ENCODE data around the gene PSMD4. TPM values are rescaled to one million over a fixed set of nuclear protein-coding genes. Genes with fewer than 3 reads are reported as not detected.
A peak's percentile ranks its signal among the peaks of the same experiment; 100 is the strongest.

Gene PSMD4
- total RNA-seq, 1 donor from 2014 or later = 123 TPM

DNA sequence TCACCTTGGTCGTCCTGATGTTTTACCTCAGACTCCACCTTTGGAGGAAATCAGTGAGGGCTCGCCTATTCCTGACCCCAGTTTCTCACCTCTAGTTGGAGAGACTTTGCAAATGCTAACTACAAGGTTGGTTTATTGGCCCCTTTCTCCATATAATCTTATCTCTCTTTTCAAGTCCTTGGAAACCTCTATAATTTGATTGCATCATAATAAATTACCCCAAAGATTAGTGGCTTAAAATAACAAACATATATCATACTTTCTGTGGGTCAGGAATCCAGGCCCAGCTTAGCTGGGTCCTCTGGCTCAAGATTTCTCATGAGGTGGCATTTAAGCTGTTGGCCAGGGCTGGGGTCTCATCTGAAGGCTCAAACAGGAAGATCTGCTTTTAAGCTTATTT lies 12.1 kb upstream of the PSMD4 start:
- no peak overlapping the region for H3K27ac Mint-ChIP-seq
- no peaks in the 10 kb centered on the region for H3K79me2 ChIP-seq (ENCODE audit: low read depth)
- H3K4me1 Mint-ChIP-seq = peaks cover 6% of the 10 kb centered on the region
- no peaks in the 10 kb centered on the region for H3K9me3 Mint-ChIP-seq
- TF ChIP-seq EZH2 (IDR thresholded peaks at IDR 0.05) = no peak
- no peak for TF ChIP-seq EZH2phosphoT487 (IDR thresholded peaks at IDR 0.05)
- TF ChIP-seq, protein P1, sequence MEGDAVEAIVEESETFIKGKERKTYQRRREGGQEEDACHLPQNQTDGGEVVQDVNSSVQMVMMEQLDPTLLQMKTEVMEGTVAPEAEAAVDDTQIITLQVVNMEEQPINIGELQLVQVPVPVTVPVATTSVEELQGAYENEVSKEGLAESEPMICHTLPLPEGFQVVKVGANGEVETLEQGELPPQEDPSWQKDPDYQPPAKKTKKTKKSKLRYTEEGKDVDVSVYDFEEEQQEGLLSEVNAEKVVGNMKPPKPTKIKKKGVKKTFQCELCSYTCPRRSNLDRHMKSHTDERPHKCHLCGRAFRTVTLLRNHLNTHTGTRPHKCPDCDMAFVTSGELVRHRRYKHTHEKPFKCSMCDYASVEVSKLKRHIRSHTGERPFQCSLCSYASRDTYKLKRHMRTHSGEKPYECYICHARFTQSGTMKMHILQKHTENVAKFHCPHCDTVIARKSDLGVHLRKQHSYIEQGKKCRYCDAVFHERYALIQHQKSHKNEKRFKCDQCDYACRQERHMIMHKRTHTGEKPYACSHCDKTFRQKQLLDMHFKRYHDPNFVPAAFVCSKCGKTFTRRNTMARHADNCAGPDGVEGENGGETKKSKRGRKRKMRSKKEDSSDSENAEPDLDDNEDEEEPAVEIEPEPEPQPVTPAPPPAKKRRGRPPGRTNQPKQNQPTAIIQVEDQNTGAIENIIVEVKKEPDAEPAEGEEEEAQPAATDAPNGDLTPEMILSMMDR (IDR thresholded peaks at IDR 0.05) = no peak
- no peak overlapping the region for H3K9ac ChIP-seq
- no peak overlapping the region for H3K4me3 Mint-ChIP-seq
- H3K4me1 ChIP-seq = no peaks in the 10 kb centered on the region
- H3K36me3 Mint-ChIP-seq = peaks cover 46% of the 10 kb centered on the region
- H3K4me3 ChIP-seq = no peak overlapping the region
- H3K36me3 ChIP-seq = peaks cover 14% of the 10 kb centered on the region
- H3K27me3 Mint-ChIP-seq (ENCODE audit: insufficient read depth, low read depth) = peaks cover 4% of the 10 kb centered on the region
- H3K27ac ChIP-seq = no peak overlapping the region
- no peak for DNase-seq (ENCODE audit: low spot score)
- no peak overlapping the region for H3K4me2 ChIP-seq
- H3F3A ChIP-seq (ENCODE audit: low read depth) = peaks cover 21% of the 10 kb centered on the region
- H3K9me3 ChIP-seq (ENCODE audit: low read depth) = no peaks in the 10 kb centered on the region
- peaks cover 3% of the 10 kb centered on the region for H4K20me1 ChIP-seq (ENCODE audit: low read depth)
- no peak overlapping the region for H2AFZ ChIP-seq (replicated peaks)
- no peaks in the 10 kb centered on the region for H3K27me3 ChIP-seq

GRCh38 chr1:151243683-151244216 lies 10.8 kb upstream of the PSMD4 start:
- Histone ChIP-seq H3K36me3 (peaks cover 21% of the 10 kb centered on the region), H4K20me1 (ENCODE audit: low read depth) (peaks cover 3% of the 10 kb centered on the region), H3K9me3 (ENCODE audit: low read depth) (no peaks in the 10 kb centered on the region), H3K4me1 (no peaks in the 10 kb centered on the region), H2AFZ (replicated peaks) (no peak overlapping the region), H3K27ac (peak overlapping the region; percentile 51), H3K79me2 (ENCODE audit: low read depth) (no peaks in the 10 kb centered on the region), H3K27me3 (no peaks in the 10 kb centered on the region), H3K4me2 (no peak overlapping the region), H3F3A (ENCODE audit: low read depth) (peaks cover 33% of the 10 kb centered on the region), H3K4me3 (no peak overlapping the region), H3K9ac (no peak overlapping the region)
- Mint-ChIP-seq H3K36me3 (peaks cover 44% of the 10 kb centered on the region), H3K4me3 (no peak overlapping the region), H3K27me3 (ENCODE audit: insufficient read depth, low read depth) (peaks cover 4% of the 10 kb centered on the region), H3K9me3 (no peaks in the 10 kb centered on the region), H3K4me1 (peaks cover 6% of the 10 kb centered on the region), H3K27ac (no peak overlapping the region)
- DNase-seq (ENCODE audit: low spot score) = peak; percentile 3
- TF ChIP-seq EZH2phosphoT487 (IDR thresholded peaks at IDR 0.05) = no peak

DNA sequence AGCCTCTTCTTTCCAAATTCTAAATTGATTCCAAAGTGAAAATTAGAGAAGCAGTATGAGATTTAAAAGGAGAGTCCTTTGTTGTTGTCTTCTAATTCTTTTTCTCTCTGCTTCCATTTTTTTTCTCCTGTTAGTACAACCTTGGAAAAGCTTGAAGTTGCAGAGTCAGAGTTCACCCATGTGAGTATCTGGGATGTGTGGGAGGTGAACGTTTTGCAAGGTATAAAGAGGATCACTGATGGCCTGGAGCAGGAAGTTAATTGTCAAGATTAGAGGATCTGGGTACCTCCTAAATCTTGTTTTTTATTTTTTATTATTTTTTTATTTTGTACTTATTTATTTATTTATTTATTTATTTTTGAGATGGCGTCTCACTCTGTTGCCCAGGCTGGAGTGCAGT lies 7.7 kb upstream of the PSMD4 start:
- peaks cover 8% of the 10 kb centered on the region for H3K4me1 Mint-ChIP-seq
- Histone ChIP-seq H3K79me2 (ENCODE audit: low read depth) (no peaks in the 10 kb centered on the region), H3F3A (ENCODE audit: low read depth) (peaks cover 58% of the 10 kb centered on the region), H3K9me3 (ENCODE audit: low read depth) (no peaks in the 10 kb centered on the region), H3K36me3 (peaks cover 18% of the 10 kb centered on the region), H3K27ac (no peak overlapping the region), H4K20me1 (ENCODE audit: low read depth) (peaks cover 3% of the 10 kb centered on the region), H3K4me1 (no peaks in the 10 kb centered on the region), H3K4me2 (no peak overlapping the region), H2AFZ (replicated peaks) (no peak overlapping the region), H3K9ac (no peak overlapping the region), H3K4me3 (no peak overlapping the region), H3K27me3 (no peaks in the 10 kb centered on the region)
- no peaks in the 10 kb centered on the region for H3K9me3 Mint-ChIP-seq
- no peak overlapping the region for H3K27ac Mint-ChIP-seq
- H3K27me3 Mint-ChIP-seq (ENCODE audit: insufficient read depth, low read depth) = peaks cover 4% of the 10 kb centered on the region
- H3K36me3 Mint-ChIP-seq = peaks cover 47% of the 10 kb centered on the region
- H3K4me3 Mint-ChIP-seq = no peak overlapping the region
- TF ChIP-seq EZH2phosphoT487 (IDR thresholded peaks at IDR 0.05) (no peak), EZH2 (IDR thresholded peaks at IDR 0.05) (no peak)
- TF ChIP-seq, protein P1 (IDR thresholded peaks at IDR 0.05) = no peak
- DNase-seq (ENCODE audit: low spot score) = no peak

GRCh38 chr1:151251656-151252470 lies 2.7 kb upstream of the PSMD4 start:
- Mint-ChIP-seq H3K27ac (peak overlapping the region; percentile 34), H3K4me3 (no peak overlapping the region), H3K9me3 (peaks cover 2% of the 10 kb centered on the region), H3K4me1 (peaks cover 17% of the 10 kb centered on the region), H3K27me3 (ENCODE audit: insufficient read depth, low read depth) (peaks cover 3% of the 10 kb centered on the region), H3K36me3 (peaks cover 17% of the 10 kb centered on the region)
- peaks cover 24% of the 10 kb centered on the region for H3K79me2 ChIP-seq (ENCODE audit: low read depth)
- no peak overlapping the region for H3K27ac ChIP-seq
- no peak overlapping the region for H3K4me3 ChIP-seq
- no peaks in the 10 kb centered on the region for H3K4me1 ChIP-seq
- TF ChIP-seq EZH2phosphoT487 (IDR thresholded peaks at IDR 0.05) = no peak
- TF ChIP-seq, protein P1 (IDR thresholded peaks at IDR 0.05) = peak; percentile 90
- no peaks in the 10 kb centered on the region for H3K27me3 ChIP-seq
- H3K36me3 ChIP-seq = peaks cover 8% of the 10 kb centered on the region
- peak; percentile 85 for DNase-seq (ENCODE audit: low spot score)
- no peak overlapping the region for H2AFZ ChIP-seq (replicated peaks)
- H3K4me2 ChIP-seq = no peak overlapping the region
- peaks cover 8% of the 10 kb centered on the region for H4K20me1 ChIP-seq (ENCODE audit: low read depth)
- H3K9ac ChIP-seq = no peak overlapping the region
- peaks cover 46% of the 10 kb centered on the region for H3F3A ChIP-seq (ENCODE audit: low read depth)
- H3K9me3 ChIP-seq (ENCODE audit: low read depth) = no peaks in the 10 kb centered on the region

Measured in neural progenitor cell (in vitro differentiated cells).